ENCODE results near the gene MPPED2.

DNA sequence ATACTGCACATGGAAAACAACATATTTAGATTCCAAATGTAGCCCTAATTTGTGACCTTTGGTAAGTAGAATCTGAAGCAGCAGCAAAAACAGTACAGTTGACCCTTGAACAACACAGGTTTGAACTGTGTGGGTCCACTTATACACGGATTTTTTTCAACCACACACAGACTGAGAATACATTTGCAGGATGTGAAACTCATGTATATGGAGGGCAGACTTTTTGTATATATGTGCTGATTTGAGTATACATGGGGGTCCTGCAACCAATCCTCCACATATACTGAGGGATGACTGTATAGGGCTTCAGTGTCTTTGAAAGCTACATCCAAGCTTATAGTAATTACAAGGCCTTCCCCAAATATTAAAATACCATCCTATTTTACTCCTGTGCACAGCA is 120.5 kb downstream of the MPPED2 start:
- TF ChIP-seq, protein P1, sequence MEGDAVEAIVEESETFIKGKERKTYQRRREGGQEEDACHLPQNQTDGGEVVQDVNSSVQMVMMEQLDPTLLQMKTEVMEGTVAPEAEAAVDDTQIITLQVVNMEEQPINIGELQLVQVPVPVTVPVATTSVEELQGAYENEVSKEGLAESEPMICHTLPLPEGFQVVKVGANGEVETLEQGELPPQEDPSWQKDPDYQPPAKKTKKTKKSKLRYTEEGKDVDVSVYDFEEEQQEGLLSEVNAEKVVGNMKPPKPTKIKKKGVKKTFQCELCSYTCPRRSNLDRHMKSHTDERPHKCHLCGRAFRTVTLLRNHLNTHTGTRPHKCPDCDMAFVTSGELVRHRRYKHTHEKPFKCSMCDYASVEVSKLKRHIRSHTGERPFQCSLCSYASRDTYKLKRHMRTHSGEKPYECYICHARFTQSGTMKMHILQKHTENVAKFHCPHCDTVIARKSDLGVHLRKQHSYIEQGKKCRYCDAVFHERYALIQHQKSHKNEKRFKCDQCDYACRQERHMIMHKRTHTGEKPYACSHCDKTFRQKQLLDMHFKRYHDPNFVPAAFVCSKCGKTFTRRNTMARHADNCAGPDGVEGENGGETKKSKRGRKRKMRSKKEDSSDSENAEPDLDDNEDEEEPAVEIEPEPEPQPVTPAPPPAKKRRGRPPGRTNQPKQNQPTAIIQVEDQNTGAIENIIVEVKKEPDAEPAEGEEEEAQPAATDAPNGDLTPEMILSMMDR (IDR thresholded peaks at IDR 0.05; ENCODE audit: insufficient read depth, low read depth, low read length) = no peak
- no peak for TF ChIP-seq EZH2 (IDR thresholded peaks at IDR 0.05; ENCODE audit: insufficient read depth, low read length)
